ENCODE data around the gene STH. TPM values are rescaled to one million over a fixed set of nuclear protein-coding genes. Genes with fewer than 3 reads are reported as not detected.

STH gene
- total RNA-seq, 2 donors from 2014 or later: not detected

- H3K27ac Mint-ChIP-seq: no peak overlapping the region
- H3K4me3 Mint-ChIP-seq: no peak overlapping the region
- Histone ChIP-seq H3K27me3 (ENCODE audit: control insufficient read depth, insufficient read depth, low read length, poor library complexity, severe bottlenecking) (no peaks in the 10 kb centered on the region), H3K4me1 (ENCODE audit: control insufficient read depth, insufficient read depth, low read length) (no peaks in the 10 kb centered on the region), H3K9ac (ENCODE audit: extremely low read depth, low read length, poor library complexity, severe bottlenecking) (no peak overlapping the region), H3K27ac (ENCODE audit: low read depth, low read length) (no peak overlapping the region), H3K36me3 (ENCODE audit: control insufficient read depth, insufficient read depth, low read length) (no peaks in the 10 kb centered on the region), H3K9me3 (ENCODE audit: control insufficient read depth, low read length) (no peaks in the 10 kb centered on the region), H3K4me3 (ENCODE audit: low read length) (no peak overlapping the region)
- peaks cover 6% of the 10 kb centered on the region for H3K27me3 Mint-ChIP-seq (ENCODE audit: insufficient read depth)
- H3K4me1 Mint-ChIP-seq: peaks cover 12% of the 10 kb centered on the region
- no peaks in the 10 kb centered on the region for H3K9me3 Mint-ChIP-seq
- WGBS, 2 experiments (ENCODE audit: insufficient coverage in 1 of 2, insufficient read length in 1 of 2): 81 to 86% methylated on average over 4 of the region's 4 CpGs
- H3K36me3 Mint-ChIP-seq (ENCODE audit: low read depth): no peaks in the 10 kb centered on the region
- no peak for TF ChIP-seq CTCF (conservative IDR thresholded peaks at IDR 0.05)
- no peak for DNase-seq
These were observed 33.2 kb upstream of the STH start for GRCh38 chr17:45965812-45966211.

- Histone ChIP-seq H3K27me3 (ENCODE audit: control insufficient read depth, insufficient read depth, low read length, poor library complexity, severe bottlenecking) (no peaks in the 10 kb centered on the region), H3K4me3 (ENCODE audit: low read length) (no peak overlapping the region), H3K9ac (ENCODE audit: extremely low read depth, low read length, poor library complexity, severe bottlenecking) (no peak overlapping the region), H3K9me3 (ENCODE audit: control insufficient read depth, low read length) (no peaks in the 10 kb centered on the region), H3K4me1 (ENCODE audit: control insufficient read depth, insufficient read depth, low read length) (no peaks in the 10 kb centered on the region), H3K27ac (ENCODE audit: low read depth, low read length) (no peak overlapping the region), H3K36me3 (ENCODE audit: control insufficient read depth, insufficient read depth, low read length) (no peaks in the 10 kb centered on the region)
- TF ChIP-seq CTCF (conservative IDR thresholded peaks at IDR 0.05): no peak
- 63 to 82% methylated on average over 1 to 2 of the region's 2 CpGs for WGBS, 2 experiments (ENCODE audit: insufficient coverage in 1 of 2, insufficient read length in 1 of 2)
- DNase-seq: no peak
- Mint-ChIP-seq H3K9me3 (no peaks in the 10 kb centered on the region), H3K4me1 (peaks cover 12% of the 10 kb centered on the region), H3K36me3 (ENCODE audit: low read depth) (no peaks in the 10 kb centered on the region), H3K4me3 (no peak overlapping the region), H3K27me3 (ENCODE audit: insufficient read depth) (peaks cover 6% of the 10 kb centered on the region), H3K27ac (no peak overlapping the region)
These were observed 32.3 kb upstream of the STH start for GRCh38 chr17:45966606-45967280.

DNA sequence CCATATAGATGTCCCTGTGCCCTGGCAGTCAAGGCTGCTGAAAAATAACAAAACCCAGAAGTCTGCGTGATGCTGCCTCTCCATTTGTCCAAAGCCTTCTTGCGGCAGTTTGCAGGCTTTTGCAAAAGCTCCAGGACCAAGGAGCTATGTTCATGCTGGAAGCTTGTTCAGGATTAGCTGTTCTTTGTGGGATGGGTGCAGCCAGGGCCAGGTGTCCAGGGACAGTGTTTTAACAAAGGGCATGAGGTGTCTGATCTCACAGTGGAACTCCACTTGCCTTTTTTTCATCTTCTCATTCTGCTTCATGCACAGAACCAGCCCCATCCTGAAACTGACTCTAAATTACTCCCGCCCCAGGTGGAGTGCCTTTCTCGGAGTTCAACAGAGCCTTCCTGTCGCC is 31.7 kb upstream of the STH start:
- H3K4me3 ChIP-seq (ENCODE audit: low read length): no peak overlapping the region
- H3K27ac Mint-ChIP-seq: no peak overlapping the region
- TF ChIP-seq CTCF (conservative IDR thresholded peaks at IDR 0.05): no peak
- no peak overlapping the region for H3K4me3 Mint-ChIP-seq
- peaks cover 6% of the 10 kb centered on the region for H3K27me3 Mint-ChIP-seq (ENCODE audit: insufficient read depth)
- H3K27me3 ChIP-seq (ENCODE audit: control insufficient read depth, insufficient read depth, low read length, poor library complexity, severe bottlenecking): no peaks in the 10 kb centered on the region
- no peaks in the 10 kb centered on the region for H3K9me3 Mint-ChIP-seq
- H3K4me1 Mint-ChIP-seq: peaks cover 12% of the 10 kb centered on the region
- no peaks in the 10 kb centered on the region for H3K4me1 ChIP-seq (ENCODE audit: control insufficient read depth, insufficient read depth, low read length)
- no peak overlapping the region for H3K27ac ChIP-seq (ENCODE audit: low read depth, low read length)
- WGBS, 2 experiments (ENCODE audit: insufficient coverage in 1 of 2, insufficient read length in 1 of 2): 86% methylated on average over 4 to 5 of the region's 5 CpGs
- no peaks in the 10 kb centered on the region for H3K36me3 Mint-ChIP-seq (ENCODE audit: low read depth)
- H3K9me3 ChIP-seq (ENCODE audit: control insufficient read depth, low read length): no peaks in the 10 kb centered on the region
- no peak for DNase-seq
- no peak overlapping the region for H3K9ac ChIP-seq (ENCODE audit: extremely low read depth, low read length, poor library complexity, severe bottlenecking)
- H3K36me3 ChIP-seq (ENCODE audit: control insufficient read depth, insufficient read depth, low read length): no peaks in the 10 kb centered on the region

Measured in endodermal cell (in vitro differentiated cells).